ENCODE results near the gene NF1. TPM values are rescaled to one million over a fixed set of nuclear protein-coding genes. Genes with fewer than 3 reads are reported as not detected.
A peak's percentile ranks its signal among the peaks of the same experiment; 100 is the strongest.
"Not testable (repeated sequence)": the region's sequence is repeated elsewhere in the genome, so short reads cannot be mapped to it uniquely, and the experiment has no call there.

Gene NF1
- total RNA-seq, 2 experiments from 2014 or later, result 22.1 to 28.6 TPM

- ATAC-seq, result no peak
- H3K36me3 Mint-ChIP-seq, result peaks cover 3% of the 10 kb centered on the region
- DNase-seq, result no peak
- CTCF ChIA-PET, result no interaction called here
- no peaks in the 10 kb centered on the region for H3K27me3 Mint-ChIP-seq
- peaks cover 8% of the 10 kb centered on the region for H3K4me1 Mint-ChIP-seq
- no peak overlapping the region for H3K4me3 Mint-ChIP-seq
- H3K9me3 Mint-ChIP-seq (ENCODE audit: low read depth), result no peaks in the 10 kb centered on the region
- H3K27ac Mint-ChIP-seq, result no peak overlapping the region
Observed at GRCh38 chr17:31294820-31295488, 200.2 kb downstream of the NF1 start.

DNA sequence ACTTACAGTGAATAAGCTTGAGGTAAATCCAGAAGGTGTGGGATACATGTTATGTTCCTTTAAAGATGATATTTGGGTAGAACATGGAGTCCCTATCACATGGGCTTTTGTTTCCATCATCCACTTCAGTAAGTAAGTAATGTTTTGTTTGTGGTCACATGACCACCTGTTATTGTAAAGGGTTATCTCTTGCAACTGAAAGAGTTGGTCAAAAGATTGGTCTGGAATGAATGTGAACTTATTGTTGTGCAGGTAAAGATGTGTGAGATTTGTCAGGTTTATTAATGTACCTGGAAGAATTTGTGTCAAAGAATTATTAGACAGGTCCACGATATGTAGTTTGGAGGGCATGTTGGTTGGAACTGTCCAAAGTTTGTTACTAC, 200.7 kb downstream of the NF1 start:
- Mint-ChIP-seq H3K27ac (no peak overlapping the region), H3K4me1 (peaks cover 4% of the 10 kb centered on the region), H3K4me3 (no peak overlapping the region), H3K9me3 (ENCODE audit: low read depth) (no peaks in the 10 kb centered on the region), H3K36me3 (peaks cover 1% of the 10 kb centered on the region), H3K27me3 (no peaks in the 10 kb centered on the region)
- CTCF ChIA-PET, result no interaction called here
- no peak for ATAC-seq
- DNase-seq, result no peak

DNA sequence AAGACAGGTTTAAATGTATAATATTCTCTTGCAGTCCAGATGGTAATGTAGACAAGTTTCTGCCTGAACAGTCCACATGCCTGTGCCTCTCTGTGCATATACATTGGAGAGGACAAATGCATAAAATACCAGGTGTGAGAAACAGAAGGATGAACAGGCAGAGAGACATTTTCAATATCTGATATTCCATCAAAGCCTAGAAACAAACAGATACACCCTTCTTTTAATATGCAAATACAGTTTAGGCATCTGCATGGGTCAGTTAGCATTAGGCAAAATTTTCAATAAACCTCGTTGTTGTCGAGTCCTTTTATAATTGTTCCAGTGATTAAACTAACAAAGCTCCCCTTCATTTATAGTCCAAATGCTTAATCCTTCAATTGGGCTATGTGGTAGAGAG, 201.4 kb downstream of the NF1 start:
- no peak for ATAC-seq
- CTCF ChIA-PET, result no interaction called here
- no peaks in the 10 kb centered on the region for H3K9me3 Mint-ChIP-seq (ENCODE audit: low read depth)
- H3K4me1 Mint-ChIP-seq, result peaks cover 4% of the 10 kb centered on the region
- no peaks in the 10 kb centered on the region for H3K27me3 Mint-ChIP-seq
- no peak overlapping the region for H3K27ac Mint-ChIP-seq
- H3K4me3 Mint-ChIP-seq, result no peak overlapping the region
- no peak for DNase-seq
- H3K36me3 Mint-ChIP-seq, result peaks cover 1% of the 10 kb centered on the region

DNA sequence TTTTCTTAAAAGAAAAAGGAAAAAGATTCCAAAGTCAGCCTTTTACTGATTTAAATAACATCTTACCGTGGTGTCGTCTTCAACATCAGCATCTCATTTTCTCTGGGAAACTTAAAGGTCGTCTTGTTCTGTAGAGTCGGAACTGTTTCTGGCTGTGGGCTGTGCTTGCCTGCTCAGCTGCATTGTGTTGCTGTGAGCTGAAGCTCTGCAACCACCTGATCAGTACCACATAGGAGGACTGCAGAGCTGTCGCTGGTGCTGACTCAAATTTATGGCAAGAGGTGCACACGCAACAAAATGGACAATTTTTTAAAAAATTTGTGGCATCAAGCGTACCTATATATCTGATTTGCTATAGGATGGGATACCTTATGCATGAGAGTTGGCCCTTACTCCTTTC, 202.3 kb downstream of the NF1 start, which contains the start of gene OMG:
OMG (minus strand) TSS at position 150 of the 400 bp plus-strand sequence. CDS start 908 bp downstream, outside the sequence.
- Mint-ChIP-seq H3K9me3 (ENCODE audit: low read depth) (no peaks in the 10 kb centered on the region), H3K4me3 (no peak within 1 kb of the TSS), H3K27ac (no peak within 1 kb of the TSS), H3K4me1 (peaks cover 4% of the 10 kb centered on the region), H3K36me3 (peaks cover 1% of the 10 kb centered on the region), H3K27me3 (no peaks in the 10 kb centered on the region)
- CTCF ChIA-PET, result no interaction called here
- DNase-seq, result no peak
- no peak for ATAC-seq

GRCh38 chr17:31299624-31300023, 204.8 kb downstream of the NF1 start:
- Mint-ChIP-seq H3K9me3 (ENCODE audit: low read depth) (peaks cover 2% of the 10 kb centered on the region), H3K27me3 (no peaks in the 10 kb centered on the region), H3K4me3 (no peak overlapping the region), H3K4me1 (peaks cover 6% of the 10 kb centered on the region), H3K36me3 (peaks cover 20% of the 10 kb centered on the region), H3K27ac (no peak overlapping the region)
- DNase-seq (no peak), ATAC-seq (no peak)
- CTCF ChIA-PET, result no interaction called here

DNA sequence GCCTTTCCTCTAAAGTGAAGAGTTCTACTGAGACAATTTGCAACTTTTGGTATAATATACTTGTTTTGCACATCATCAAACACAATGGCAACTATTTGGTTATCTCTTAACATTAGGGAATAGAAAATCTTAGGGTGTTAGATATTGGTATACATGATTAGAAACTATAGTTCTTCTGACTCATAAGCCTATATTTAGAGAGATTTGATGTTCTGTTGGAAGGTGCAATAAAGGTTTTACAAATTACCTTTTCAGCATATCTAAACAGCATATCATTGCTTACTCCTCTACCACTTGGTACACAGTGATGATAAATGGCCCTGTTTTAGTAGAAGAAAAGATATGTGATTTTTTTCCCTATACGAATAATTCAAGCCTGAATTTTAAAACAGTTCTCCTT, 212.9 kb downstream of the NF1 start:
- H3K27ac Mint-ChIP-seq, result peak overlapping the region; percentile 24
- no peaks in the 10 kb centered on the region for H3K27me3 Mint-ChIP-seq
- peaks cover 37% of the 10 kb centered on the region for H3K4me1 Mint-ChIP-seq
- peaks cover 71% of the 10 kb centered on the region for H3K36me3 Mint-ChIP-seq
- peaks cover 11% of the 10 kb centered on the region for H3K9me3 Mint-ChIP-seq (ENCODE audit: low read depth)
- CTCF ChIA-PET, result no interaction called here
- peak overlapping the region; percentile 82 for H3K4me3 Mint-ChIP-seq
- no peak for ATAC-seq
- no peak for DNase-seq

- peak overlapping the region; percentile 82 for H3K4me3 Mint-ChIP-seq
- H3K9me3 Mint-ChIP-seq (ENCODE audit: low read depth), result peaks cover 11% of the 10 kb centered on the region
- peak overlapping the region; percentile 90 for H3K27ac Mint-ChIP-seq
- no peaks in the 10 kb centered on the region for H3K27me3 Mint-ChIP-seq
- CTCF ChIA-PET, result no interaction called here
- peak; percentile 10 for ATAC-seq
- H3K36me3 Mint-ChIP-seq, result peaks cover 63% of the 10 kb centered on the region
- no peak for DNase-seq
- peaks cover 37% of the 10 kb centered on the region for H3K4me1 Mint-ChIP-seq
Observed at GRCh38 chr17:31308372-31309334, 213.9 kb downstream of the NF1 start.

GRCh38 chr17:31309556-31309955, 214.8 kb downstream of the NF1 start:
- DNase-seq (no peak), ATAC-seq (peak; percentile 22)
- H3K9me3 Mint-ChIP-seq (ENCODE audit: low read depth), result peaks cover 8% of the 10 kb centered on the region
- CTCF ChIA-PET, result interaction anchor here (1.5 to 2.5 kb wide), 3 partner anchors 10 to 63 kb away, joined by 4 to 17 read pairs (median 5); partner anchors contain the start of gene EVI2A
- peaks cover 60% of the 10 kb centered on the region for H3K36me3 Mint-ChIP-seq
- peaks cover 38% of the 10 kb centered on the region for H3K4me1 Mint-ChIP-seq
- H3K27ac Mint-ChIP-seq, result peak overlapping the region; percentile 90
- peak overlapping the region; percentile 82 for H3K4me3 Mint-ChIP-seq
- H3K27me3 Mint-ChIP-seq, result no peaks in the 10 kb centered on the region

- Mint-ChIP-seq H3K27me3 (no peaks in the 10 kb centered on the region), H3K4me1 (peaks cover 42% of the 10 kb centered on the region), H3K27ac (peak overlapping the region; percentile 90), H3K4me3 (peak overlapping the region; percentile 82), H3K36me3 (peaks cover 55% of the 10 kb centered on the region), H3K9me3 (ENCODE audit: low read depth) (peaks cover 4% of the 10 kb centered on the region)
- CTCF ChIA-PET, result interaction anchor here (1.5 to 2.5 kb wide), 3 partner anchors 9 to 63 kb away, joined by 4 to 17 read pairs (median 5); partner anchors contain the start of gene EVI2A
- ATAC-seq (peak; percentile 31), DNase-seq (peak; percentile 56)
Observed at GRCh38 chr17:31310260-31310659, 215.5 kb downstream of the NF1 start.

DNA sequence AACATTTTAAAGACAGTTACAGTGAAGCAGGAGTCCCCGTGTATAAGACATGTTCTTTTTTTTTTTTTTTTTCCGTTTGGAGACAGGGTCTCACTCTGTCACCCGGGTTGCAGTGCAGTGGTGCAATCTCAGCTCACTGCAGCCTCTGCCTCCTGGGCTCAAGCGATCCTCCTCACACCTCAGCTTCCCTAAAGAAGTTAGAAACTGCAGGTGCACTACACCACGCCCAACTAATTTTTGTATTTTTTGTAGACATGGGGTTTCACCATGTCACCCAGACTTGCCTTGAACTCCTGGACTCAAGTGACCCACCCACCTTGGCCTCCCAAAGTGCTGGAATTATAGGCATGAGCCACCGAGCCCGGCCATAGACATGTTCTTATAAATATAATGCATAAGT, 216.1 kb downstream of the NF1 start:
- ATAC-seq, result peak; percentile 14

GRCh38 chr17:31311526-31311925, 216.7 kb downstream of the NF1 start:
- no peaks in the 10 kb centered on the region for H3K9me3 Mint-ChIP-seq (ENCODE audit: low read depth)
- ATAC-seq (no peak), DNase-seq (no peak)
- H3K4me1 Mint-ChIP-seq, result peaks cover 46% of the 10 kb centered on the region
- CTCF ChIA-PET, result interaction anchor here (2.0 to 2.5 kb wide), 2 partner anchors 8 to 61 kb away, joined by 5 to 17 read pairs; no protein-coding TSS in a partner anchor
- H3K27ac Mint-ChIP-seq, result peak overlapping the region; percentile 90
- peak overlapping the region; percentile 82 for H3K4me3 Mint-ChIP-seq
- H3K36me3 Mint-ChIP-seq, result peaks cover 46% of the 10 kb centered on the region
- H3K27me3 Mint-ChIP-seq, result no peaks in the 10 kb centered on the region

More for the DNA sequence above, 216.1 kb downstream of the NF1 start:
- peaks cover 3% of the 10 kb centered on the region for H3K9me3 Mint-ChIP-seq (ENCODE audit: low read depth)
- H3K36me3 Mint-ChIP-seq, result peaks cover 49% of the 10 kb centered on the region
- peak; percentile 46 for DNase-seq
- no peaks in the 10 kb centered on the region for H3K27me3 Mint-ChIP-seq
- H3K27ac Mint-ChIP-seq, result peak overlapping the region; percentile 90
- peaks cover 46% of the 10 kb centered on the region for H3K4me1 Mint-ChIP-seq
- peak overlapping the region; percentile 82 for H3K4me3 Mint-ChIP-seq
- CTCF ChIA-PET, result interaction anchor here (1.5 to 2.5 kb wide), 3 partner anchors 9 to 62 kb away, joined by 4 to 17 read pairs (median 5); partner anchors contain the start of gene EVI2A

DNA sequence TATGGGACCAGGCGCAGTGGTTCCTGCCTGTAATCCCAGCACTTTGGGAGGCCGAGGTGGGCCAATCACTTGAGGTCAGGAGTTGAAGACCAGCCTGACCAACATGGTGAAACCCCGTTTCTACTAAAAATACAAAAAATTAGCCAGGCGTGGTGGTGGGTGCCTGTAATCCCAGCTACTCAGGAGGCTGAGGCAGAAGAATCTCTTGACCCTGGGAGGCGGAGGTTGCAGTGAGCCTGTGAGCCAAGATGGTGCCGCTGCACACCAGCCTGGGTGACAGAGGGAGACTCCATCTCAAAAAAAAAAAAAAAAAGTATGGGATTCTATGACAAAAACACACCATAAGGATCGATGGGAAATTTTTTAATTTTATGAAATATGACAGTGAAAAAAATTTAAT, 217.4 kb downstream of the NF1 start:
- not testable (repeated sequence) for ATAC-seq; H3K9me3 Mint-ChIP-seq (ENCODE audit: low read depth); H3K27me3 Mint-ChIP-seq
- Mint-ChIP-seq H3K4me1 (peaks cover 49% of the 10 kb centered on the region), H3K27ac (peak overlapping the region; percentile 90), H3K36me3 (peaks cover 42% of the 10 kb centered on the region), H3K4me3 (peak overlapping the region; percentile 82)
- peak; percentile 69 for DNase-seq
- CTCF ChIA-PET, result interaction anchor here (1.0 kb wide), 1 partner anchor 9 kb away, joined by 5 read pairs; the partner anchor contains the start of gene EVI2A
